K562 (cell line): ENCODE measurements around the gene ZNF189. TPM values are rescaled to one million over a fixed set of nuclear protein-coding genes. Genes with fewer than 3 reads are reported as not detected.

Source experiments
- ATF4 ChIP-seq: fragments of 450-650 bp; formaldehyde crosslinking; IDR thresholded peaks from 2 replicates; pipeline ENCODE4 v1.4.0; 2022; ENCODE audit warnings: mild to moderate bottlenecking, moderate library complexity
- C11orf30 ChIP-seq: fragments of 450-650 bp; IDR thresholded peaks from 2 replicates; pipeline ENCODE4 v1.6.1; 2016; ENCODE audit warnings: low read depth, mild to moderate bottlenecking
- CGGBP1 ChIP-seq: fragments of 250-450 bp; sonication (Bioruptor Pico); IDR thresholded peaks from 2 replicates; pipeline ENCODE4 v1.9.0; 2021; ENCODE audit warnings: mild to moderate bottlenecking
- DPF2 ChIP-seq: fragments of 450-650 bp; IDR thresholded peaks from 2 replicates; pipeline ENCODE4 v1.6.1; 2016
- ELK1 ChIP-seq: sonication (generic); formaldehyde crosslinking; IDR thresholded peaks from 2 replicates; pipeline ENCODE4 v1.8.1; 2022; ENCODE audit warnings: missing genetic modification reagents
- GTF2B ChIP-seq: IDR thresholded peaks from 2 replicates; pipeline ENCODE4 v1.6.1; 2011; ENCODE audit not compliant: insufficient read length; ENCODE audit errors: extremely low read depth
- HDAC1 ChIP-seq, 2 experiments: fragments of 450-650 bp; IDR thresholded peaks; 2 replicates each; pipeline ENCODE4 v1.6.1; 2016 to 2017; ENCODE audit warnings: inconsistent platforms in 1 of 2, mild to moderate bottlenecking in 1 of 2, moderate library complexity in 1 of 2
- HDAC6 ChIP-seq: IDR thresholded peaks from 2 replicates; pipeline ENCODE4 v1.6.1; 2012; ENCODE audit warnings: low read depth, mild to moderate bottlenecking, control low read depth, inconsistent platforms, low read length, moderate library complexity
- HSF4 ChIP-seq: fragments of 250-450 bp; sonication (Bioruptor Pico); IDR thresholded peaks from 2 replicates; pipeline ENCODE4 v2.1.2; 2022; ENCODE audit warnings: mild to moderate bottlenecking, moderate library complexity, borderline replicate concordance
- KAT8 ChIP-seq: fragments of 450-650 bp; IDR thresholded peaks from 2 replicates; pipeline ENCODE4 v1.6.1; 2016; ENCODE audit warnings: low read depth, mild to moderate bottlenecking
- KDM5B ChIP-seq: fragments of 200-600 bp; sonication (generic); IDR thresholded peaks from 2 replicates; pipeline ENCODE4 v1.6.1; 2012; ENCODE audit warnings: low read depth, mild to moderate bottlenecking, moderate library complexity, low read length, control low read depth, inconsistent platforms; ENCODE audit not compliant: insufficient replicate concordance
- MCM7 ChIP-seq, 2 experiments: fragments of 450-650 bp; IDR thresholded peaks; 2 replicates each; pipeline ENCODE4 v1.6.1; 2016 to 2018
- MTF1 ChIP-seq: fragments of 250-450 bp; sonication (Bioruptor Pico); IDR thresholded peaks from 2 replicates; pipeline ENCODE4 v1.9.0; 2021; ENCODE audit warnings: moderate library complexity, mild to moderate bottlenecking, inconsistent platforms, borderline replicate concordance
- NBN ChIP-seq: fragments of 450-650 bp; IDR thresholded peaks from 2 replicates; pipeline ENCODE4 v1.6.1; 2016; ENCODE audit warnings: low read depth, mild to moderate bottlenecking
- RBM15 ChIP-seq: fragments of 200-400 bp; formaldehyde crosslinking; IDR thresholded peaks from 2 replicates; pipeline ENCODE4 v1.6.1; 2018; ENCODE audit warnings: mild to moderate bottlenecking, low read length, moderate library complexity; ENCODE audit not compliant: insufficient read depth
- RNF2 ChIP-seq: sonication (generic); IDR thresholded peaks from 2 replicates; pipeline ENCODE4 v1.6.1; 2016
- RNF219 ChIP-seq: fragments of 250-450 bp; sonication (Bioruptor Pico); IDR thresholded peaks from 2 replicates; pipeline ENCODE4 v1.5.0; 2022; ENCODE audit warnings: mild to moderate bottlenecking
- TAL1 ChIP-seq: fragments of 450-650 bp; IDR thresholded peaks from 2 replicates; pipeline ENCODE4 v1.6.1; 2016; ENCODE audit warnings: mild to moderate bottlenecking
- TOE1 ChIP-seq, 2 experiments: fragments of 450-650 bp in 1 of 2; sonication (generic) in 1 of 2; formaldehyde crosslinking in 1 of 2; IDR thresholded peaks; 2 replicates each; pipeline versions ENCODE4 v1.7.1 to v1.8.0; 2016 to 2022; ENCODE audit warnings: borderline replicate concordance in 2 of 2, mild to moderate bottlenecking in 2 of 2, antibody characterized with exemption in 1 of 2, inconsistent platforms in 1 of 2, low read depth in 1 of 2, missing genetic modification reagents in 1 of 2, moderate library complexity in 1 of 2
- WHSC1 ChIP-seq: IDR thresholded peaks from one replicate; pipeline ENCODE4 v1.6.1; 2012; ENCODE audit warnings: low read length, control low read depth, inconsistent platforms
- ZBED1 ChIP-seq: IDR thresholded peaks from 2 replicates; pipeline ENCODE4 v1.6.1; 2014
- ZBTB7A ChIP-seq: IDR thresholded peaks from 2 replicates; pipeline ENCODE4 v1.6.1; 2011; ENCODE audit warnings: low read depth, mild to moderate bottlenecking, low read length, moderate library complexity, borderline replicate concordance; ENCODE audit not compliant: control insufficient read depth
- ZNF124 ChIP-seq: sonication (generic); formaldehyde crosslinking; IDR thresholded peaks from 2 replicates; pipeline ENCODE4 v1.8.1; 2022; ENCODE audit warnings: missing genetic modification reagents
- ZNF253 ChIP-seq: fragments of 250-450 bp; sonication (Bioruptor Pico); conservative IDR thresholded peaks from 2 replicates; pipeline ENCODE4 v1.6.1; 2021; ENCODE audit warnings: mild to moderate bottlenecking
- ZNF57 ChIP-seq: fragments of 450-650 bp; formaldehyde crosslinking; IDR thresholded peaks from 2 replicates; pipeline ENCODE4 v1.4.0; 2020; ENCODE audit warnings: mild to moderate bottlenecking, moderate library complexity
- polyA plus RNA-seq, 8 experiments: library from polyadenylated mRNA; depleted of rRNA in 4 of 8; stranded (reverse) in 5 of 8; unstranded in 3 of 8; fragments of >200 nt; fragmentation: Nextera tagmentation in 2 of 8; fragmentation: Illumina TruSeq in 1 of 8; extraction: Ambion mirVana in 2 of 8; extraction: Trizol in 1 of 8; gene quantifications; 2 replicates each; pipeline versions ENCODE4 v1.2.1 to v1.2.3, GENCODE V29; 2011 to 2014; ENCODE audit warnings: inconsistent platforms in 1 of 8, missing spikeins in 1 of 8
- total RNA-seq, 7 experiments: library from RNA; depleted of rRNA in 6 of 7; stranded (reverse); fragments of >200 nt in 6 of 7; fragmentation: Illumina TruSeq in 2 of 7; extraction: Trizol in 2 of 7; gene quantifications; 2 replicates each; pipeline versions ENCODE4 v1.2.1 to v1.2.3, GENCODE V29; 2011 to 2021; ENCODE audit warnings: low replicate concordance in 1 of 7

ZNF189 gene
- total and polyA plus RNA-seq, 9 of the 15 experiments (the other 6 are each of a cell fraction or from before 2014, with no cell fraction given): 2.4 to 15.3 (median 6.4) TPM

GRCh38 chr9:101449071-101449721 is 50.5 kb downstream of the ZNF189 start (continued):
- TF ChIP-seq ELK1 (CRISPR knock-in tag) (no peak), RNF2 (no peak), MTF1 (no peak), MCM7 (IDR thresholded peaks at IDR 0.05) (no peak), DPF2 (no peak), ZBTB7A (peak; percentile 34; the same call in 1 of the 2 replicates), ZNF124 (CRISPR knock-in tag) (no peak), ATF4 (CRISPR knock-in tag) (no peak), RBM15 (no peak), ZNF57 (CRISPR knock-in tag) (no peak), C11orf30 (no peak), HSF4 (CRISPR knock-in tag) (no peak), NBN (no peak), KDM5B (no peak), ZBED1 (no peak), HDAC1 (IDR thresholded peaks at IDR 0.05) (no peak), WHSC1 (no peak), TAL1 (no peak), TOE1 (IDR thresholded peaks at IDR 0.05; ENCODE audit: borderline replicate concordance) (peak; percentile 14; the same call in 1 of the 2 replicates), TOE1 (CRISPR knock-in tag; IDR thresholded peaks at IDR 0.05; ENCODE audit: borderline replicate concordance, low read depth) (no peak), ZNF253 (no peak), CGGBP1 (CRISPR knock-in tag) (no peak), RNF219 (CRISPR knock-in tag) (no peak), HDAC6 (no peak), KAT8 (no peak), GTF2B (no peak)
